ENCODE measurements around the gene MPPED1. TPM values are rescaled to one million over a fixed set of nuclear protein-coding genes. Genes with fewer than 3 reads are reported as not detected.

The MPPED1 gene
- total RNA-seq, 1 donor from 2014 or later = not detected

GRCh38 chr22:43540529-43540923, 128.7 kb downstream of the MPPED1 start:
- Histone ChIP-seq H3K4me1 (ENCODE audit: insufficient read depth, low read length) (no peaks in the 10 kb centered on the region), H3K36me3 (ENCODE audit: insufficient read depth, low read length) (no peaks in the 10 kb centered on the region), H3K27me3 (ENCODE audit: insufficient read depth, low read length) (no peaks in the 10 kb centered on the region), H2AFZ (ENCODE audit: low read depth, low read length) (no peak overlapping the region), H3K4me2 (ENCODE audit: low read length) (no peak overlapping the region), H3K79me2 (ENCODE audit: insufficient read depth, low read length) (no peaks in the 10 kb centered on the region), H3K9me3 (ENCODE audit: insufficient read depth, low read depth, low read length) (no peaks in the 10 kb centered on the region), H3K9ac (ENCODE audit: low read length) (no peak overlapping the region), H3K27ac (ENCODE audit: low read depth, low read length) (no peak overlapping the region), H4K20me1 (ENCODE audit: insufficient read depth, low read length) (no peaks in the 10 kb centered on the region), H3K4me3 (ENCODE audit: insufficient read depth, low read depth, low read length) (no peak overlapping the region)
- Mint-ChIP-seq H3K36me3 (ENCODE audit: low read depth, unreplicated experiment) (no peaks in the 10 kb centered on the region), H3K4me1 (ENCODE audit: low read depth, unreplicated experiment) (peaks cover 4% of the 10 kb centered on the region), H3K27me3 (ENCODE audit: low read depth, unreplicated experiment) (peaks cover 42% of the 10 kb centered on the region), H3K4me3 (ENCODE audit: unreplicated experiment) (no peak overlapping the region), H3K27ac (ENCODE audit: unreplicated experiment) (no peak overlapping the region), H3K9me3 (ENCODE audit: unreplicated experiment) (no peaks in the 10 kb centered on the region)
- DNase-seq (ENCODE audit: low read depth) (no peak), FAIRE-seq (no peak)
- no peak for TF ChIP-seq EZH2 (IDR thresholded peaks at IDR 0.05; ENCODE audit: insufficient read depth, low read length)
- TF ChIP-seq CTCF (IDR thresholded peaks at IDR 0.05; ENCODE audit: insufficient read depth, low read depth, low read length) = no peak

- H3K36me3 ChIP-seq (ENCODE audit: insufficient read depth, low read length) = no peaks in the 10 kb centered on the region
- no peak overlapping the region for H3K27ac ChIP-seq (ENCODE audit: low read depth, low read length)
- no peaks in the 10 kb centered on the region for H3K79me2 ChIP-seq (ENCODE audit: insufficient read depth, low read length)
- Mint-ChIP-seq H3K4me3 (ENCODE audit: unreplicated experiment) (no peak overlapping the region), H3K36me3 (ENCODE audit: low read depth, unreplicated experiment) (no peaks in the 10 kb centered on the region), H3K27ac (ENCODE audit: unreplicated experiment) (no peak overlapping the region), H3K27me3 (ENCODE audit: low read depth, unreplicated experiment) (peaks cover 42% of the 10 kb centered on the region), H3K4me1 (ENCODE audit: low read depth, unreplicated experiment) (no peaks in the 10 kb centered on the region), H3K9me3 (ENCODE audit: unreplicated experiment) (no peaks in the 10 kb centered on the region)
- DNase-seq (ENCODE audit: low read depth) (no peak), FAIRE-seq (no peak)
- H3K9ac ChIP-seq (ENCODE audit: low read length) = no peak overlapping the region
- H3K4me2 ChIP-seq (ENCODE audit: low read length) = no peak overlapping the region
- no peaks in the 10 kb centered on the region for H3K27me3 ChIP-seq (ENCODE audit: insufficient read depth, low read length)
- H2AFZ ChIP-seq (ENCODE audit: low read depth, low read length) = no peak overlapping the region
- H3K9me3 ChIP-seq (ENCODE audit: insufficient read depth, low read depth, low read length) = no peaks in the 10 kb centered on the region
- no peak for TF ChIP-seq CTCF (IDR thresholded peaks at IDR 0.05; ENCODE audit: insufficient read depth, low read depth, low read length)
- TF ChIP-seq EZH2 (IDR thresholded peaks at IDR 0.05; ENCODE audit: insufficient read depth, low read length) = no peak
- H3K4me1 ChIP-seq (ENCODE audit: insufficient read depth, low read length) = no peaks in the 10 kb centered on the region
- no peak overlapping the region for H3K4me3 ChIP-seq (ENCODE audit: insufficient read depth, low read depth, low read length)
- H4K20me1 ChIP-seq (ENCODE audit: insufficient read depth, low read length) = no peaks in the 10 kb centered on the region
Measured at GRCh38 chr22:43541022-43541421, 129.2 kb downstream of the MPPED1 start.

- FAIRE-seq (no peak), DNase-seq (ENCODE audit: low read depth) (no peak)
- Histone ChIP-seq H3K9me3 (ENCODE audit: insufficient read depth, low read depth, low read length) (no peaks in the 10 kb centered on the region), H3K4me1 (ENCODE audit: insufficient read depth, low read length) (no peaks in the 10 kb centered on the region), H3K4me3 (ENCODE audit: insufficient read depth, low read depth, low read length) (no peak overlapping the region), H4K20me1 (ENCODE audit: insufficient read depth, low read length) (no peaks in the 10 kb centered on the region), H3K4me2 (ENCODE audit: low read length) (no peak overlapping the region), H3K27me3 (ENCODE audit: insufficient read depth, low read length) (no peaks in the 10 kb centered on the region), H3K79me2 (ENCODE audit: insufficient read depth, low read length) (no peaks in the 10 kb centered on the region), H3K36me3 (ENCODE audit: insufficient read depth, low read length) (no peaks in the 10 kb centered on the region), H3K27ac (ENCODE audit: low read depth, low read length) (no peak overlapping the region), H2AFZ (ENCODE audit: low read depth, low read length) (no peak overlapping the region), H3K9ac (ENCODE audit: low read length) (no peak overlapping the region)
- H3K4me1 Mint-ChIP-seq (ENCODE audit: low read depth, unreplicated experiment) = no peaks in the 10 kb centered on the region
- no peaks in the 10 kb centered on the region for H3K36me3 Mint-ChIP-seq (ENCODE audit: low read depth, unreplicated experiment)
- H3K27ac Mint-ChIP-seq (ENCODE audit: unreplicated experiment) = no peak overlapping the region
- TF ChIP-seq EZH2 (IDR thresholded peaks at IDR 0.05; ENCODE audit: insufficient read depth, low read length) = no peak
- no peak for TF ChIP-seq CTCF (IDR thresholded peaks at IDR 0.05; ENCODE audit: insufficient read depth, low read depth, low read length)
- peaks cover 39% of the 10 kb centered on the region for H3K27me3 Mint-ChIP-seq (ENCODE audit: low read depth, unreplicated experiment)
- no peaks in the 10 kb centered on the region for H3K9me3 Mint-ChIP-seq (ENCODE audit: unreplicated experiment)
- no peak overlapping the region for H3K4me3 Mint-ChIP-seq (ENCODE audit: unreplicated experiment)
Measured at GRCh38 chr22:43541462-43542407, 129.9 kb downstream of the MPPED1 start.

All from astrocyte (in vitro differentiated cells and primary cell).